Kidney (tissue), 14 donors: Measurements from ENCODE around the gene OR52E8. TPM values are rescaled to one million over a fixed set of nuclear protein-coding genes. Genes with fewer than 3 reads are reported as not detected.

Source experiments
- DNase-seq, 5 donors: peaks; one replicate each; pipeline ENCODE4 v3.0.0-alpha.2; 2013 to 2020
- FAIRE-seq: peaks from 2 replicates; lab custom pipeline; 2012; peaks lifted over from hg19 to GRCh38; lab: Jason Lieb, UNC
- H3K27ac ChIP-seq, 2 donors: one replicate each; pipeline ENCODE4 v1.7.0; 2013; ENCODE audit warnings: low read depth in 2 of 2, low read length in 2 of 2, inconsistent platforms in 1 of 2
- H3K27me3 ChIP-seq: one replicate; pipeline ENCODE4 v1.7.1; 2013; ENCODE audit warnings: low read length, inconsistent platforms; ENCODE audit not compliant: control insufficient read depth, insufficient read depth
- H3K36me3 ChIP-seq, 3 donors: one replicate each; pipeline versions ENCODE4 v1.7.0 to v1.7.1; 2013; ENCODE audit warnings: low read length in 3 of 3, control low read depth in 1 of 3, inconsistent platforms in 1 of 3; ENCODE audit not compliant: insufficient read depth in 3 of 3, control insufficient read depth in 2 of 3
- H3K4me1 ChIP-seq, 3 donors: one replicate each; pipeline versions ENCODE4 v1.7.0 to v1.7.1; 2013; ENCODE audit warnings: low read length in 3 of 3, inconsistent platforms in 1 of 3, low read depth in 1 of 3; ENCODE audit not compliant: control insufficient read depth in 2 of 3, insufficient read depth in 2 of 3
- H3K4me3 ChIP-seq, 3 donors: one replicate each; pipeline versions ENCODE4 v1.7.0 to v1.8.1; 2013; ENCODE audit warnings: low read length in 3 of 3, control low read depth in 1 of 3, inconsistent platforms in 1 of 3
- H3K9ac ChIP-seq, 3 donors: one replicate each; pipeline versions ENCODE4 v1.7.0 to v1.7.1; 2013; ENCODE audit warnings: low read length in 3 of 3, control low read depth in 1 of 3, inconsistent platforms in 1 of 3
- H3K9me3 ChIP-seq, 3 donors: one replicate each; pipeline versions ENCODE4 v1.7.0 to v1.7.1; 2013; ENCODE audit warnings: low read length in 3 of 3, control low read depth in 1 of 3, inconsistent platforms in 1 of 3; ENCODE audit not compliant: control insufficient read depth in 2 of 3, insufficient read depth in 1 of 3
- CTCF ChIP-seq: IDR thresholded peaks from 3 replicates; pipeline ENCODE4 v1.5.1; 2012; ENCODE audit warnings: mild to moderate bottlenecking, moderate library complexity, borderline replicate concordance; ENCODE audit not compliant: insufficient read depth; ENCODE audit errors: extremely low read depth
- intact Hi-C: fragments of 100-400 bp; cut with DNase I; formaldehyde crosslinking; loops from one replicate; pipeline ENCODE4 v1.11.1; 2022
- polyA plus RNA-seq: library from polyadenylated mRNA; stranded (reverse); fragments of 350-450 nt; fragmentation: Illumina TruSeq; extraction: RNeasy Lipid Tissue Mini Kit (QIAGEN cat#74804); gene quantifications from one replicate; pipeline ENCODE4 v1.2.3, GENCODE V29; 2014; ENCODE audit warnings: low read depth, low replicate concordance; ENCODE audit not compliant: insufficient read depth
- total RNA-seq: library from RNA; stranded (reverse); fragmentation: NEBNext Ultra II Directional; extraction: Animal tissue kit (Norgen Biotek cat#: 25700); gene quantifications from one replicate; pipeline ENCODE4 v1.2.1, GENCODE V29; 2021
- donor health status: control.
- donor health status: control.
- donor health status: control.
- donor health status: control.
- donor health status: control.
- donor health status: DM: yes; HTN: yes; CAD: no.
- donor health status: Normal renal cell carcinoma (clear cell type).

Gene OR52E8
- total and polyA plus RNA-seq, 2 donors from 2014 or later = 0.25 TPM; not detected in 1

GRCh38 chr11:5847711-5848110, 9.8 kb downstream of the OR52E8 start:
- TF ChIP-seq CTCF = no peak
- no peaks in the 10 kb centered on the region for H3K4me1 ChIP-seq
- no peaks in the 10 kb centered on the region for H3K27me3 ChIP-seq
- intact Hi-C loops = no loop called here
- H3K9ac ChIP-seq = no peak overlapping the region
- no peak for FAIRE-seq
- no peaks in the 10 kb centered on the region for H3K36me3 ChIP-seq
- no peak for DNase-seq
- H3K9me3 ChIP-seq = no peaks in the 10 kb centered on the region
- no peak overlapping the region for H3K4me3 ChIP-seq
- no peak overlapping the region for H3K27ac ChIP-seq

GRCh38 chr11:5846701-5847100, 10.8 kb downstream of the OR52E8 start:
- no peak overlapping the region for H3K4me3 ChIP-seq
- H3K27me3 ChIP-seq = no peaks in the 10 kb centered on the region
- H3K36me3 ChIP-seq = no peaks in the 10 kb centered on the region
- no peak overlapping the region for H3K9ac ChIP-seq
- no peak overlapping the region for H3K27ac ChIP-seq
- intact Hi-C loops = no loop called here
- TF ChIP-seq CTCF = no peak
- FAIRE-seq (peak; percentile 60), DNase-seq (no peak)
- H3K9me3 ChIP-seq = no peaks in the 10 kb centered on the region
- H3K4me1 ChIP-seq = no peaks in the 10 kb centered on the region

GRCh38 chr11:5841797-5842196, 15.7 kb downstream of the OR52E8 start, which contains the start of gene OR52E6:
Gene OR52E6 (minus strand): TSS chr11:5841897. CDS start chr11:5841897, 0 bp downstream.
- FAIRE-seq = no peak
- H3K4me3 ChIP-seq = no peak within 1 kb of the TSS
- H3K27me3 ChIP-seq = no peaks in the 10 kb centered on the region
- no peak within 1 kb of the TSS for H3K9ac ChIP-seq
- no peaks in the 10 kb centered on the region for H3K36me3 ChIP-seq
- intact Hi-C loops = no loop called here
- no peak for DNase-seq
- H3K27ac ChIP-seq = no peak within 1 kb of the TSS
- H3K4me1 ChIP-seq = no peaks in the 10 kb centered on the region
- H3K9me3 ChIP-seq = no peaks in the 10 kb centered on the region
- TF ChIP-seq CTCF = no peak

- Histone ChIP-seq H3K4me1 (no peaks in the 10 kb centered on the region), H3K27ac (no peak overlapping the region), H3K9ac (no peak overlapping the region), H3K9me3 (no peaks in the 10 kb centered on the region), H3K27me3 (no peaks in the 10 kb centered on the region), H3K36me3 (no peaks in the 10 kb centered on the region), H3K4me3 (no peak overlapping the region)
- FAIRE-seq (no peak), DNase-seq (no peak)
- intact Hi-C loops = no loop called here
- TF ChIP-seq CTCF = no peak
Measured at GRCh38 chr11:5837695-5838094, 19.8 kb downstream of the OR52E8 start.
